LNCaP clone FGC (cell line): Measurements from ENCODE around the gene DNAH9.

ENCODE experiments used
- DNase-seq: peaks from one replicate; pipeline ENCODE4 v3.0.0-alpha.2; 2011; ENCODE audit warnings: low read depth
- H3K4me3 ChIP-seq: 2 replicates; pipeline ENCODE4 v1.5.1; 2011; ENCODE audit warnings: mild to moderate bottlenecking, low read depth, low read length, control low read depth
- CTCF ChIP-seq: IDR thresholded peaks from 2 replicates; pipeline ENCODE4 v1.5.1; 2012; ENCODE audit warnings: mild to moderate bottlenecking; ENCODE audit not compliant: control insufficient read depth, insufficient read depth; ENCODE audit errors: extremely low read depth

Gene DNAH9

GRCh38 chr17:11555530-11555929, 42.7 kb upstream of the DNAH9 start:
- TF ChIP-seq CTCF = no peak
- no peak for DNase-seq
- no peak overlapping the region for H3K4me3 ChIP-seq

GRCh38 chr17:11557727-11558452, 40.4 kb upstream of the DNAH9 start:
- no peak for TF ChIP-seq CTCF
- H3K4me3 ChIP-seq = no peak overlapping the region
- DNase-seq = no peak

- no peak for DNase-seq
- no peak overlapping the region for H3K4me3 ChIP-seq
- TF ChIP-seq CTCF = no peak
These were observed 39.5 kb upstream of the DNAH9 start for GRCh38 chr17:11558681-11559234.

GRCh38 chr17:11559601-11560000, 38.7 kb upstream of the DNAH9 start:
- TF ChIP-seq CTCF = no peak
- DNase-seq = no peak
- H3K4me3 ChIP-seq = no peak overlapping the region

GRCh38 chr17:11561281-11561680, 37.0 kb upstream of the DNAH9 start:
- TF ChIP-seq CTCF = no peak
- H3K4me3 ChIP-seq = no peak overlapping the region
- no peak for DNase-seq

GRCh38 chr17:11561702-11562101, 36.6 kb upstream of the DNAH9 start:
- no peak for TF ChIP-seq CTCF
- H3K4me3 ChIP-seq = no peak overlapping the region
- no peak for DNase-seq
